H9 (cell line): Measurements from ENCODE around the gene RAB40B. TPM values are rescaled to one million over a fixed set of nuclear protein-coding genes. Genes with fewer than 3 reads are reported as not detected.

Experiments used
- DNase-seq: peaks from one replicate; pipeline ENCODE4 v3.0.0-alpha.2; 2017
- H2AFZ ChIP-seq: one replicate; pipeline ENCODE4 v1.6.1; 2013; ENCODE audit warnings: mild to moderate bottlenecking, low read length, control low read depth, moderate library complexity
- H2AK5ac ChIP-seq: 2 replicates; pipeline ENCODE4 v1.6.1; 2013; ENCODE audit warnings: low read length, control low read depth, mixed read lengths; ENCODE audit not compliant: insufficient read length
- H2BK120ac ChIP-seq: one replicate; pipeline ENCODE4 v1.6.1; 2013; ENCODE audit warnings: low read depth, mild to moderate bottlenecking, low read length, control low read depth, inconsistent platforms; ENCODE audit not compliant: poor library complexity, severe bottlenecking
- H2BK12ac ChIP-seq: 2 replicates; pipeline ENCODE4 v1.6.1; 2013; ENCODE audit warnings: low read length, control low read depth, mixed read lengths, low read depth; ENCODE audit not compliant: insufficient read length
- H2BK15ac ChIP-seq: 2 replicates; pipeline ENCODE4 v1.6.1; 2013; ENCODE audit warnings: low read depth, low read length, control low read depth
- H2BK20ac ChIP-seq: one replicate; pipeline ENCODE4 v1.6.1; 2013; ENCODE audit warnings: low read depth, mild to moderate bottlenecking, low read length, control low read depth, inconsistent platforms; ENCODE audit not compliant: poor library complexity, severe bottlenecking
- H2BK5ac ChIP-seq: 2 replicates; pipeline ENCODE4 v1.6.1; 2013; ENCODE audit warnings: low read length, control low read depth, mixed read lengths; ENCODE audit not compliant: insufficient read length
- H3K14ac ChIP-seq: 2 replicates; pipeline ENCODE4 v1.6.1; 2013; ENCODE audit warnings: low read length, control low read depth; ENCODE audit not compliant: insufficient read depth
- H3K18ac ChIP-seq: 2 replicates; pipeline ENCODE4 v1.6.1; 2013; ENCODE audit warnings: low read depth, mild to moderate bottlenecking, mixed read lengths, low read length, control low read depth; ENCODE audit not compliant: insufficient read length
- H3K23ac ChIP-seq: 2 replicates; pipeline ENCODE4 v1.6.1; 2013; ENCODE audit warnings: low read length, control low read depth, mixed read lengths, low read depth; ENCODE audit not compliant: insufficient read length
- H3K23me2 ChIP-seq: 2 replicates; pipeline ENCODE4 v1.6.1; 2013; ENCODE audit warnings: low read depth, mild to moderate bottlenecking, mixed read lengths, low read length, control low read depth; ENCODE audit not compliant: insufficient read length, poor library complexity, severe bottlenecking
- H3K27ac ChIP-seq: 2 replicates; pipeline ENCODE4 v1.5.1; 2013; ENCODE audit warnings: low read length, control low read depth, mixed read lengths, low read depth; ENCODE audit not compliant: insufficient read length
- H3K27me3 ChIP-seq: 2 replicates; pipeline ENCODE4 v1.6.1; 2013; ENCODE audit warnings: low read length, control low read depth, inconsistent platforms; ENCODE audit not compliant: insufficient read depth
- H3K4ac ChIP-seq: 2 replicates; pipeline ENCODE4 v1.6.1; 2013; ENCODE audit warnings: low read depth, mild to moderate bottlenecking, control low read depth, inconsistent platforms, low read length, moderate library complexity
- H3K4me1 ChIP-seq: 2 replicates; pipeline ENCODE4 v1.6.1; 2013; ENCODE audit warnings: low read length, control low read depth, inconsistent platforms; ENCODE audit not compliant: insufficient read depth
- H3K4me2 ChIP-seq: 2 replicates; pipeline ENCODE4 v1.6.1; 2013; ENCODE audit warnings: low read length, control low read depth, mixed read lengths; ENCODE audit not compliant: insufficient read length, insufficient read depth
- H3K56ac ChIP-seq: 2 replicates; pipeline ENCODE4 v1.6.1; 2013; ENCODE audit warnings: low read depth, mild to moderate bottlenecking, mixed read lengths, low read length, control low read depth; ENCODE audit not compliant: insufficient read length
- H3K79me1 ChIP-seq: 2 replicates; pipeline ENCODE4 v1.6.1; 2013; ENCODE audit warnings: low read depth, mild to moderate bottlenecking, moderate library complexity, low read length, control low read depth, inconsistent platforms; ENCODE audit not compliant: insufficient read depth, poor library complexity, severe bottlenecking
- H3K79me2 ChIP-seq: 2 replicates; pipeline ENCODE4 v1.6.1; 2013; ENCODE audit warnings: low read length, control low read depth, inconsistent platforms; ENCODE audit not compliant: insufficient read depth
- H3K9ac ChIP-seq: 2 replicates; pipeline ENCODE4 v1.6.1; 2013; ENCODE audit warnings: low read length, control low read depth, mixed read lengths; ENCODE audit not compliant: insufficient read length; ENCODE audit errors: extremely low read depth
- H3K9me3 ChIP-seq: one replicate; pipeline ENCODE4 v1.6.1; 2013; ENCODE audit warnings: low read depth, low read length, inconsistent platforms; ENCODE audit not compliant: control insufficient read depth
- H3T11ph ChIP-seq: one replicate; pipeline ENCODE4 v1.6.1; 2013; ENCODE audit warnings: mild to moderate bottlenecking, low read length, control low read depth, inconsistent platforms
- H4K20me1 ChIP-seq: one replicate; pipeline ENCODE4 v1.6.1; 2013; ENCODE audit not compliant: control insufficient read depth, insufficient read length, insufficient read depth
- H4K5ac ChIP-seq: 2 replicates; pipeline ENCODE4 v1.6.1; 2013; ENCODE audit warnings: low read depth, mild to moderate bottlenecking, mixed read lengths, low read length, control low read depth; ENCODE audit not compliant: insufficient read length
- H4K8ac ChIP-seq: replicated peaks from 2 replicates; pipeline ENCODE4 v1.6.1; 2013; ENCODE audit warnings: low read length, control low read depth, mixed read lengths, low read depth; ENCODE audit not compliant: insufficient read length
- H4K91ac ChIP-seq: 2 replicates; pipeline ENCODE4 v1.6.1; 2013; ENCODE audit warnings: low read depth, mild to moderate bottlenecking, moderate library complexity, mixed read lengths, low read length, control low read depth; ENCODE audit not compliant: insufficient read length
- H3K27ac Mint-ChIP-seq, 3 experiments: 2 replicates in 2 of 3; 3 replicates in 1 of 3; pipeline ENCODE4 v1.8.0; 2020 to 2021; ENCODE audit warnings: mixed read lengths in 3 of 3, mild to moderate bottlenecking in 1 of 3, moderate library complexity in 1 of 3
- H3K27me3 Mint-ChIP-seq: 2 replicates; pipeline ENCODE4 v1.8.0; 2021; ENCODE audit warnings: low read depth, mild to moderate bottlenecking, moderate library complexity, mixed read lengths
- H3K36me3 Mint-ChIP-seq, 3 experiments: 2 replicates in 2 of 3; 3 replicates in 1 of 3; pipeline ENCODE4 v1.8.0; 2020 to 2021; ENCODE audit warnings: low read depth in 3 of 3, mixed read lengths in 3 of 3; ENCODE audit not compliant: insufficient read depth in 1 of 3
- H3K4me1 Mint-ChIP-seq, 2 experiments: 2 replicates each; pipeline ENCODE4 v1.8.0; 2020; ENCODE audit warnings: mixed read lengths in 2 of 2
- H3K4me3 Mint-ChIP-seq, 2 experiments: 2 replicates in 1 of 2; 3 replicates in 1 of 2; pipeline ENCODE4 v1.8.0; 2020 to 2021; ENCODE audit warnings: mild to moderate bottlenecking in 2 of 2, mixed read lengths in 2 of 2, moderate library complexity in 1 of 2
- H3K9me3 Mint-ChIP-seq, 2 experiments: 2 replicates in 1 of 2; 3 replicates in 1 of 2; pipeline ENCODE4 v1.8.0; 2020; ENCODE audit warnings: mild to moderate bottlenecking in 2 of 2, mixed read lengths in 2 of 2, moderate library complexity in 1 of 2
- WGBS: extraction: QIAGEN DNeasy Blood & Tissue Kit; methylation state at CpG from one replicate; pipeline ENCODE4 v1.1.7; 2013; ENCODE audit warnings: missing lambda C conversion rate, low lambda C conversion rate, mixed read lengths; ENCODE audit not compliant: insufficient read length; ENCODE audit errors: extremely low coverage; 5-methylcytosine and 5-hydroxymethylcytosine counted together
- total RNA-seq: library from RNA; stranded (reverse); gene quantifications from 2 replicates; pipeline ENCODE4 v1.2.1, GENCODE V29; 2021
- TF ChIP-seq, protein P1 (sequence below): fragments of 200-600 bp; sonication (generic); conservative IDR thresholded peaks from 3 replicates; pipeline ENCODE4 v1.8.0; 2021; ENCODE audit warnings: antibody characterized with exemption, mild to moderate bottlenecking

The RAB40B gene
- total RNA-seq, 1 experiment from 2014 or later, result 3.5 TPM

- no peak for DNase-seq
- Mint-ChIP-seq H3K27ac (no peak overlapping the region; a peak in 1 of 7 replicates), H3K27me3 (peaks cover 50% of the 10 kb centered on the region), H3K9me3 (peaks cover 6 to 7% of the 10 kb centered on the region in 2 experiments; a peak in 4 of 5 replicates), H3K4me3 (peak overlapping the region; percentile 74 to 90), H3K36me3 (peaks cover 0 to 4% (median 3%) of the 10 kb centered on the region in 3 experiments; a peak in 5 of 7 replicates), H3K4me1 (peaks cover 2 to 6% of the 10 kb centered on the region in 2 experiments; a peak in 2 of 4 replicates)
- peaks cover 15% of the 10 kb centered on the region; the same call in 1 of the 2 replicates for H3K27me3 ChIP-seq
- H2BK120ac ChIP-seq, result no peak overlapping the region
- H3K18ac ChIP-seq, result no peak overlapping the region
- H4K91ac ChIP-seq, result no peak overlapping the region
- H4K20me1 ChIP-seq, result no peaks in the 10 kb centered on the region
- H3K27ac ChIP-seq, result no peak overlapping the region
- H4K5ac ChIP-seq, result no peak overlapping the region
- TF ChIP-seq, protein P1, sequence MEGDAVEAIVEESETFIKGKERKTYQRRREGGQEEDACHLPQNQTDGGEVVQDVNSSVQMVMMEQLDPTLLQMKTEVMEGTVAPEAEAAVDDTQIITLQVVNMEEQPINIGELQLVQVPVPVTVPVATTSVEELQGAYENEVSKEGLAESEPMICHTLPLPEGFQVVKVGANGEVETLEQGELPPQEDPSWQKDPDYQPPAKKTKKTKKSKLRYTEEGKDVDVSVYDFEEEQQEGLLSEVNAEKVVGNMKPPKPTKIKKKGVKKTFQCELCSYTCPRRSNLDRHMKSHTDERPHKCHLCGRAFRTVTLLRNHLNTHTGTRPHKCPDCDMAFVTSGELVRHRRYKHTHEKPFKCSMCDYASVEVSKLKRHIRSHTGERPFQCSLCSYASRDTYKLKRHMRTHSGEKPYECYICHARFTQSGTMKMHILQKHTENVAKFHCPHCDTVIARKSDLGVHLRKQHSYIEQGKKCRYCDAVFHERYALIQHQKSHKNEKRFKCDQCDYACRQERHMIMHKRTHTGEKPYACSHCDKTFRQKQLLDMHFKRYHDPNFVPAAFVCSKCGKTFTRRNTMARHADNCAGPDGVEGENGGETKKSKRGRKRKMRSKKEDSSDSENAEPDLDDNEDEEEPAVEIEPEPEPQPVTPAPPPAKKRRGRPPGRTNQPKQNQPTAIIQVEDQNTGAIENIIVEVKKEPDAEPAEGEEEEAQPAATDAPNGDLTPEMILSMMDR, result no peak
- H2BK12ac ChIP-seq, result no peak overlapping the region
- peaks cover 7% of the 10 kb centered on the region for H3K23me2 ChIP-seq
- no peak overlapping the region for H2BK5ac ChIP-seq
- no peak overlapping the region for H2AFZ ChIP-seq
- H3K4ac ChIP-seq, result no peak overlapping the region
- no peak overlapping the region for H3T11ph ChIP-seq
- H2AK5ac ChIP-seq, result no peak overlapping the region
- H3K4me2 ChIP-seq, result peak overlapping the region; percentile 27
- no peak overlapping the region for H2BK20ac ChIP-seq
- no peak overlapping the region for H3K23ac ChIP-seq
- no peaks in the 10 kb centered on the region for H3K79me1 ChIP-seq
- no peaks in the 10 kb centered on the region for H3K9me3 ChIP-seq
- H3K56ac ChIP-seq, result no peak overlapping the region
- no peak overlapping the region for H3K9ac ChIP-seq
- H4K8ac ChIP-seq, result no peak overlapping the region
- no peak overlapping the region for H2BK15ac ChIP-seq
- no peaks in the 10 kb centered on the region for H3K79me2 ChIP-seq
- no peaks in the 10 kb centered on the region for H3K4me1 ChIP-seq
- WGBS, result no CpG with 5 or more reads among the region's 13 CpGs
- no peak overlapping the region for H3K14ac ChIP-seq
These were observed 1.1 kb upstream of the RAB40B start for GRCh38 chr17:82699551-82699950.
